WTC11 (cell line): Measurements from ENCODE around the gene GRIA2. TPM values are rescaled to one million over a fixed set of nuclear protein-coding genes. Genes with fewer than 3 reads are reported as not detected.

Experiments
- ATAC-seq: fragments of 200-7000 bp; cut with Tn5 transposase; 2 replicates; pipeline ENCODE4 v1.10.0; 2021; ENCODE audit warnings: mild to moderate bottlenecking, moderate library complexity
- CTCF ChIA-PET: fragments of 300-600 bp; sonication (Branson Sonifier 250); formaldehyde crosslinking; loops from one replicate; lab custom pipeline; 2021; ENCODE audit warnings: antibody characterized with exemption; lab: Charles Lee
- POLR2A ChIA-PET: fragments of 350-600 bp; sonication (Branson Sonifier 250); formaldehyde crosslinking; loops from one replicate; lab custom pipeline; 2021; ENCODE audit warnings: antibody characterized with exemption; lab: Charles Lee
- DNase-seq: peaks from one replicate; pipeline ENCODE4 v3.0.0; 2021; ENCODE audit warnings: low spot score
- H3K27ac Mint-ChIP-seq: 2 replicates; pipeline ENCODE4 v1.8.0; 2021; ENCODE audit warnings: mixed read lengths
- H3K27me3 Mint-ChIP-seq: 2 replicates; pipeline ENCODE4 v1.8.0; 2021; ENCODE audit warnings: low read depth, mild to moderate bottlenecking, moderate library complexity, mixed read lengths
- H3K36me3 Mint-ChIP-seq: 2 replicates; pipeline ENCODE4 v1.8.0; 2021; ENCODE audit warnings: mixed read lengths
- H3K4me1 Mint-ChIP-seq: 2 replicates; pipeline ENCODE4 v1.8.0; 2022; ENCODE audit warnings: mixed read lengths
- H3K4me3 Mint-ChIP-seq: 2 replicates; pipeline ENCODE4 v1.8.0; 2021; ENCODE audit warnings: mild to moderate bottlenecking, moderate library complexity, mixed read lengths
- H3K9me3 Mint-ChIP-seq: 2 replicates; pipeline ENCODE4 v1.8.0; 2021; ENCODE audit warnings: mixed read lengths
- ATF1 ChIP-seq: sonication (generic); formaldehyde crosslinking; IDR thresholded peaks from 2 replicates; pipeline ENCODE4 v1.8.1; 2023; ENCODE audit warnings: mild to moderate bottlenecking, moderate library complexity, missing genetic modification reagents
- CBFB ChIP-seq: sonication (generic); formaldehyde crosslinking; IDR thresholded peaks from 2 replicates; pipeline ENCODE4 v1.8.1; 2022; ENCODE audit warnings: mild to moderate bottlenecking, low read depth, missing genetic modification reagents
- ETV6 ChIP-seq: sonication (generic); formaldehyde crosslinking; IDR thresholded peaks from 2 replicates; pipeline ENCODE4 v1.8.1; 2022; ENCODE audit warnings: mild to moderate bottlenecking, missing genetic modification reagents
- FOXP1 ChIP-seq: sonication (generic); formaldehyde crosslinking; IDR thresholded peaks from 2 replicates; pipeline ENCODE4 v1.8.0; 2022; ENCODE audit warnings: missing genetic modification reagents, mild to moderate bottlenecking, moderate library complexity, borderline replicate concordance
- GABPB1 ChIP-seq: sonication (generic); formaldehyde crosslinking; IDR thresholded peaks from 2 replicates; pipeline ENCODE4 v1.8.1; 2023; ENCODE audit warnings: mild to moderate bottlenecking, missing genetic modification reagents
- GTF2I ChIP-seq: fragments of 250-450 bp; sonication (Bioruptor Pico); conservative IDR thresholded peaks from 2 replicates; pipeline ENCODE4 v1.4.0; 2021; ENCODE audit warnings: mild to moderate bottlenecking
- HMGA2 ChIP-seq: fragments of 250-450 bp; sonication (Bioruptor Pico); IDR thresholded peaks from 2 replicates; pipeline ENCODE4 v1.4.0; 2021; ENCODE audit warnings: mild to moderate bottlenecking, moderate library complexity
- IRF1 ChIP-seq: sonication (generic); formaldehyde crosslinking; IDR thresholded peaks from 2 replicates; pipeline ENCODE4 v1.8.0; 2023; ENCODE audit warnings: missing genetic modification reagents
- KAT7 ChIP-seq: sonication (generic); formaldehyde crosslinking; IDR thresholded peaks from 2 replicates; pipeline ENCODE4 v1.8.1; 2023; ENCODE audit warnings: missing genetic modification reagents, mild to moderate bottlenecking, borderline replicate concordance
- MYBL2 ChIP-seq: sonication (generic); formaldehyde crosslinking; IDR thresholded peaks from 2 replicates; pipeline ENCODE4 v1.8.1; 2023; ENCODE audit warnings: mild to moderate bottlenecking, moderate library complexity, missing genetic modification reagents
- SMAD3 ChIP-seq: sonication (generic); formaldehyde crosslinking; IDR thresholded peaks from 2 replicates; pipeline ENCODE4 v1.8.0; 2022; ENCODE audit warnings: missing genetic modification reagents, mild to moderate bottlenecking, borderline replicate concordance
- TEAD1 ChIP-seq: sonication (generic); formaldehyde crosslinking; IDR thresholded peaks from 2 replicates; pipeline ENCODE4 v1.8.0; 2022; ENCODE audit warnings: mild to moderate bottlenecking, missing genetic modification reagents
- ZMAT4 ChIP-seq: fragments of 250-450 bp; sonication (Bioruptor Pico); IDR thresholded peaks from 2 replicates; pipeline ENCODE4 v1.9.0; 2021; ENCODE audit warnings: mild to moderate bottlenecking
- ZNF219 ChIP-seq: sonication (generic); formaldehyde crosslinking; IDR thresholded peaks from 2 replicates; pipeline ENCODE4 v1.8.0; 2023; ENCODE audit warnings: missing genetic modification reagents, mild to moderate bottlenecking, borderline replicate concordance
- ZNF423 ChIP-seq: fragments of 250-450 bp; sonication (Bioruptor Pico); IDR thresholded peaks from 2 replicates; pipeline ENCODE4 v2.1.2; 2022; ENCODE audit warnings: mild to moderate bottlenecking, moderate library complexity
- total RNA-seq: library from RNA; stranded (reverse); gene quantifications from 3 replicates; pipeline ENCODE4 v1.2.3, GENCODE V29; 2021
- TF ChIP-seq, protein P1 (sequence below): sonication (generic); formaldehyde crosslinking; IDR thresholded peaks from 2 replicates; pipeline ENCODE4 v1.8.1; 2023; ENCODE audit warnings: mild to moderate bottlenecking, missing genetic modification reagents, moderate library complexity
- TF ChIP-seq, protein P2 (sequence below): sonication (generic); formaldehyde crosslinking; IDR thresholded peaks from 2 replicates; pipeline ENCODE4 v1.8.0; 2023; ENCODE audit warnings: mild to moderate bottlenecking, missing genetic modification reagents
- TF ChIP-seq, protein P3 (sequence below): sonication (generic); formaldehyde crosslinking; conservative IDR thresholded peaks from 2 replicates; pipeline ENCODE4 v1.8.1; 2022; ENCODE audit warnings: mild to moderate bottlenecking, missing genetic modification reagents
- TF ChIP-seq, protein P4 (sequence below): sonication (generic); formaldehyde crosslinking; IDR thresholded peaks from 2 replicates; pipeline ENCODE4 v1.8.0; 2022; ENCODE audit warnings: missing genetic modification reagents
- TF ChIP-seq, protein P5 (sequence below): fragments of 200-600 bp; IDR thresholded peaks from 2 replicates; pipeline ENCODE4 v1.8.0; 2022; ENCODE audit warnings: antibody characterized with exemption
- TF ChIP-seq, protein P6 (sequence below): sonication (generic); formaldehyde crosslinking; conservative IDR thresholded peaks from 2 replicates; pipeline ENCODE4 v1.8.1; 2023; ENCODE audit warnings: mild to moderate bottlenecking, low read depth, missing genetic modification reagents, moderate library complexity

GRIA2 gene
- total RNA-seq, 1 experiment from 2014 or later, result not detected

DNA sequence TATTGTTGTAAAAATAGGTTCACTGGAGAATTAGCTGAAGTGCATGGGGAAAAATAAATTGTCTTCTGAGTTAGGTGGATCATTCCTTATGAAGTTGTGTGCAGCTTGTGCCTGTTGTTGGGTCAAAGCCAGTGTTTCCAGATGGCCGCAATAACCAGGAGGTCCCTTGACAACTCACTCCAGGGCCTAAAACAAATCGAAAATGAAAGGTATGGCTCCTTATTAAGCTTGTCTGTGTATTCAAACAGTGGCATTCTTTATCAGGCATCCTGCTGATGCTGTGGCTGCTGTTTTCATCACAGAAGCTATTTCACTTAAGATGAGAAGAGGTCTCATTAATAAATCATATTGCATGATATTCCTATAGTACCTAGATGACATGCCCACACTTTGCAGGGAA is 80.2 kb downstream of the GRIA2 start:
- H3K27me3 Mint-ChIP-seq, result no peaks in the 10 kb centered on the region
- CTCF ChIA-PET, result interaction anchor here (0.6 kb wide), 1 partner anchor 9 kb away, joined by 3 read pairs; no protein-coding TSS in a partner anchor

DNA sequence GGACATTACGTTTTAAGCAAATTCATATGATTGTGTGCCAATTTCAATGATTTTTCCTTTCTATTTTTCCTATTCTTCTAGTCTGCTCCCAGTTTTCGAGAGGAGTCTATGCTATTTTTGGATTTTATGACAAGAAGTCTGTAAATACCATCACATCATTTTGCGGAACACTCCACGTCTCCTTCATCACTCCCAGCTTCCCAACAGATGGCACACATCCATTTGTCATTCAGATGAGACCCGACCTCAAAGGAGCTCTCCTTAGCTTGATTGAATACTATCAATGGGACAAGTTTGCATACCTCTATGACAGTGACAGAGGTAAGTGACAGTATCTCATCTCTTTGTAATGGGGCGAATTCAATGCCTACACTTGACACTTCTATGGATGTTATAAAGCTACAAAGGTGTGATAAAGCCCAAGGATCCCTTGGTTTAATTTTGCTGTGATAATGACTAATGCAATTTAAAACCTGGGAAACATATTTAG is 83.0 kb downstream of the GRIA2 start:
- Mint-ChIP-seq H3K4me3 (no peak overlapping the region), H3K27ac (no peak overlapping the region), H3K36me3 (no peaks in the 10 kb centered on the region), H3K27me3 (no peaks in the 10 kb centered on the region), H3K9me3 (no peaks in the 10 kb centered on the region), H3K4me1 (peaks cover 3% of the 10 kb centered on the region; the same call in 1 of the 2 replicates)
- ChIA-PET CTCF (no interaction called here), POLR2A (no interaction called here)
- no peak for DNase-seq
- ATAC-seq, result no peak
- TF ChIP-seq, protein P1, sequence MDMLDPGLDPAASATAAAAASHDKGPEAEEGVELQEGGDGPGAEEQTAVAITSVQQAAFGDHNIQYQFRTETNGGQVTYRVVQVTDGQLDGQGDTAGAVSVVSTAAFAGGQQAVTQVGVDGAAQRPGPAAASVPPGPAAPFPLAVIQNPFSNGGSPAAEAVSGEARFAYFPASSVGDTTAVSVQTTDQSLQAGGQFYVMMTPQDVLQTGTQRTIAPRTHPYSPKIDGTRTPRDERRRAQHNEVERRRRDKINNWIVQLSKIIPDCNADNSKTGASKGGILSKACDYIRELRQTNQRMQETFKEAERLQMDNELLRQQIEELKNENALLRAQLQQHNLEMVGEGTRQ (CRISPR knock-in tag), result no peak
- TF ChIP-seq, protein P2, sequence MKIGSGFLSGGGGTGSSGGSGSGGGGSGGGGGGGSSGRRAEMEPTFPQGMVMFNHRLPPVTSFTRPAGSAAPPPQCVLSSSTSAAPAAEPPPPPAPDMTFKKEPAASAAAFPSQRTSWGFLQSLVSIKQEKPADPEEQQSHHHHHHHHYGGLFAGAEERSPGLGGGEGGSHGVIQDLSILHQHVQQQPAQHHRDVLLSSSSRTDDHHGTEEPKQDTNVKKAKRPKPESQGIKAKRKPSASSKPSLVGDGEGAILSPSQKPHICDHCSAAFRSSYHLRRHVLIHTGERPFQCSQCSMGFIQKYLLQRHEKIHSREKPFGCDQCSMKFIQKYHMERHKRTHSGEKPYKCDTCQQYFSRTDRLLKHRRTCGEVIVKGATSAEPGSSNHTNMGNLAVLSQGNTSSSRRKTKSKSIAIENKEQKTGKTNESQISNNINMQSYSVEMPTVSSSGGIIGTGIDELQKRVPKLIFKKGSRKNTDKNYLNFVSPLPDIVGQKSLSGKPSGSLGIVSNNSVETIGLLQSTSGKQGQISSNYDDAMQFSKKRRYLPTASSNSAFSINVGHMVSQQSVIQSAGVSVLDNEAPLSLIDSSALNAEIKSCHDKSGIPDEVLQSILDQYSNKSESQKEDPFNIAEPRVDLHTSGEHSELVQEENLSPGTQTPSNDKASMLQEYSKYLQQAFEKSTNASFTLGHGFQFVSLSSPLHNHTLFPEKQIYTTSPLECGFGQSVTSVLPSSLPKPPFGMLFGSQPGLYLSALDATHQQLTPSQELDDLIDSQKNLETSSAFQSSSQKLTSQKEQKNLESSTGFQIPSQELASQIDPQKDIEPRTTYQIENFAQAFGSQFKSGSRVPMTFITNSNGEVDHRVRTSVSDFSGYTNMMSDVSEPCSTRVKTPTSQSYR (CRISPR knock-in tag), result no peak
- no peak for TF ChIP-seq MYBL2 (CRISPR knock-in tag)
- TF ChIP-seq, protein P3, sequence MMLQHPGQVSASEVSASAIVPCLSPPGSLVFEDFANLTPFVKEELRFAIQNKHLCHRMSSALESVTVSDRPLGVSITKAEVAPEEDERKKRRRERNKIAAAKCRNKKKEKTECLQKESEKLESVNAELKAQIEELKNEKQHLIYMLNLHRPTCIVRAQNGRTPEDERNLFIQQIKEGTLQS, result no peak
- TF ChIP-seq KAT7, result no peak
- TF ChIP-seq HMGA2 (CRISPR knock-in tag), result no peak
- TF ChIP-seq CBFB (CRISPR knock-in tag), result no peak
- no peak for TF ChIP-seq SMAD3

More for the DNA sequence above, 80.2 kb downstream of the GRIA2 start:
- Mint-ChIP-seq H3K27ac (no peak overlapping the region), H3K36me3 (no peaks in the 10 kb centered on the region), H3K4me3 (no peak overlapping the region), H3K9me3 (no peaks in the 10 kb centered on the region), H3K4me1 (peaks cover 3% of the 10 kb centered on the region; the same call in 1 of the 2 replicates)
- DNase-seq (no peak), ATAC-seq (no peak)
- POLR2A ChIA-PET, result no interaction called here
- no peak for TF ChIP-seq GTF2I
- no peak for TF ChIP-seq GABPB1
- TF ChIP-seq, protein P4, sequence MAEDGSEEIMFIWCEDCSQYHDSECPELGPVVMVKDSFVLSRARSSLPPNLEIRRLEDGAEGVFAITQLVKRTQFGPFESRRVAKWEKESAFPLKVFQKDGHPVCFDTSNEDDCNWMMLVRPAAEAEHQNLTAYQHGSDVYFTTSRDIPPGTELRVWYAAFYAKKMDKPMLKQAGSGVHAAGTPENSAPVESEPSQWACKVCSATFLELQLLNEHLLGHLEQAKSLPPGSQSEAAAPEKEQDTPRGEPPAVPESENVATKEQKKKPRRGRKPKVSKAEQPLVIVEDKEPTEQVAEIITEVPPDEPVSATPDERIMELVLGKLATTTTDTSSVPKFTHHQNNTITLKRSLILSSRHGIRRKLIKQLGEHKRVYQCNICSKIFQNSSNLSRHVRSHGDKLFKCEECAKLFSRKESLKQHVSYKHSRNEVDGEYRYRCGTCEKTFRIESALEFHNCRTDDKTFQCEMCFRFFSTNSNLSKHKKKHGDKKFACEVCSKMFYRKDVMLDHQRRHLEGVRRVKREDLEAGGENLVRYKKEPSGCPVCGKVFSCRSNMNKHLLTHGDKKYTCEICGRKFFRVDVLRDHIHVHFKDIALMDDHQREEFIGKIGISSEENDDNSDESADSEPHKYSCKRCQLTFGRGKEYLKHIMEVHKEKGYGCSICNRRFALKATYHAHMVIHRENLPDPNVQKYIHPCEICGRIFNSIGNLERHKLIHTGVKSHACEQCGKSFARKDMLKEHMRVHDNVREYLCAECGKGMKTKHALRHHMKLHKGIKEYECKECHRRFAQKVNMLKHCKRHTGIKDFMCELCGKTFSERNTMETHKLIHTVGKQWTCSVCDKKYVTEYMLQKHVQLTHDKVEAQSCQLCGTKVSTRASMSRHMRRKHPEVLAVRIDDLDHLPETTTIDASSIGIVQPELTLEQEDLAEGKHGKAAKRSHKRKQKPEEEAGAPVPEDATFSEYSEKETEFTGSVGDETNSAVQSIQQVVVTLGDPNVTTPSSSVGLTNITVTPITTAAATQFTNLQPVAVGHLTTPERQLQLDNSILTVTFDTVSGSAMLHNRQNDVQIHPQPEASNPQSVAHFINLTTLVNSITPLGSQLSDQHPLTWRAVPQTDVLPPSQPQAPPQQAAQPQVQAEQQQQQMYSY (CRISPR knock-in tag), result no peak
- TF ChIP-seq ETV6 (CRISPR knock-in tag), result no peak
- TF ChIP-seq IRF1 (CRISPR knock-in tag), result no peak
- TF ChIP-seq ZNF423 (CRISPR knock-in tag), result no peak
- TF ChIP-seq, protein P5, sequence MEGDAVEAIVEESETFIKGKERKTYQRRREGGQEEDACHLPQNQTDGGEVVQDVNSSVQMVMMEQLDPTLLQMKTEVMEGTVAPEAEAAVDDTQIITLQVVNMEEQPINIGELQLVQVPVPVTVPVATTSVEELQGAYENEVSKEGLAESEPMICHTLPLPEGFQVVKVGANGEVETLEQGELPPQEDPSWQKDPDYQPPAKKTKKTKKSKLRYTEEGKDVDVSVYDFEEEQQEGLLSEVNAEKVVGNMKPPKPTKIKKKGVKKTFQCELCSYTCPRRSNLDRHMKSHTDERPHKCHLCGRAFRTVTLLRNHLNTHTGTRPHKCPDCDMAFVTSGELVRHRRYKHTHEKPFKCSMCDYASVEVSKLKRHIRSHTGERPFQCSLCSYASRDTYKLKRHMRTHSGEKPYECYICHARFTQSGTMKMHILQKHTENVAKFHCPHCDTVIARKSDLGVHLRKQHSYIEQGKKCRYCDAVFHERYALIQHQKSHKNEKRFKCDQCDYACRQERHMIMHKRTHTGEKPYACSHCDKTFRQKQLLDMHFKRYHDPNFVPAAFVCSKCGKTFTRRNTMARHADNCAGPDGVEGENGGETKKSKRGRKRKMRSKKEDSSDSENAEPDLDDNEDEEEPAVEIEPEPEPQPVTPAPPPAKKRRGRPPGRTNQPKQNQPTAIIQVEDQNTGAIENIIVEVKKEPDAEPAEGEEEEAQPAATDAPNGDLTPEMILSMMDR, result no peak
- no peak for TF ChIP-seq ATF1
- no peak for TF ChIP-seq ZMAT4
- TF ChIP-seq TEAD1 (CRISPR knock-in tag), result no peak
- TF ChIP-seq ZNF219 (CRISPR knock-in tag), result no peak
- TF ChIP-seq, protein P6, sequence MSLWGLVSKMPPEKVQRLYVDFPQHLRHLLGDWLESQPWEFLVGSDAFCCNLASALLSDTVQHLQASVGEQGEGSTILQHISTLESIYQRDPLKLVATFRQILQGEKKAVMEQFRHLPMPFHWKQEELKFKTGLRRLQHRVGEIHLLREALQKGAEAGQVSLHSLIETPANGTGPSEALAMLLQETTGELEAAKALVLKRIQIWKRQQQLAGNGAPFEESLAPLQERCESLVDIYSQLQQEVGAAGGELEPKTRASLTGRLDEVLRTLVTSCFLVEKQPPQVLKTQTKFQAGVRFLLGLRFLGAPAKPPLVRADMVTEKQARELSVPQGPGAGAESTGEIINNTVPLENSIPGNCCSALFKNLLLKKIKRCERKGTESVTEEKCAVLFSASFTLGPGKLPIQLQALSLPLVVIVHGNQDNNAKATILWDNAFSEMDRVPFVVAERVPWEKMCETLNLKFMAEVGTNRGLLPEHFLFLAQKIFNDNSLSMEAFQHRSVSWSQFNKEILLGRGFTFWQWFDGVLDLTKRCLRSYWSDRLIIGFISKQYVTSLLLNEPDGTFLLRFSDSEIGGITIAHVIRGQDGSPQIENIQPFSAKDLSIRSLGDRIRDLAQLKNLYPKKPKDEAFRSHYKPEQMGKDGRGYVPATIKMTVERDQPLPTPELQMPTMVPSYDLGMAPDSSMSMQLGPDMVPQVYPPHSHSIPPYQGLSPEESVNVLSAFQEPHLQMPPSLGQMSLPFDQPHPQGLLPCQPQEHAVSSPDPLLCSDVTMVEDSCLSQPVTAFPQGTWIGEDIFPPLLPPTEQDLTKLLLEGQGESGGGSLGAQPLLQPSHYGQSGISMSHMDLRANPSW (CRISPR knock-in tag), result no peak
- TF ChIP-seq FOXP1 (CRISPR knock-in tag), result no peak
